Hindlimb muscle (tissue), 1 donor: Measurements from ENCODE around the gene SYNM. TPM values are rescaled to one million over a fixed set of nuclear protein-coding genes. Genes with fewer than 3 reads are reported as not detected.
"Not testable (repeated sequence)": the region's sequence is repeated elsewhere in the genome, so short reads cannot be mapped to it uniquely, and the experiment has no call there.

ENCODE experiments used
- DNase-seq: peaks from one replicate; pipeline ENCODE4 v3.0.0-alpha.2; 2013
- polyA plus RNA-seq: library from polyadenylated mRNA; unstranded; fragments of 120-200 nt; gene quantifications from one replicate; pipeline ENCODE4 v1.2.1, GENCODE V29; 2013; ENCODE audit not compliant: insufficient read length

The SYNM gene
- polyA plus RNA-seq, result 79.5 TPM

DNA sequence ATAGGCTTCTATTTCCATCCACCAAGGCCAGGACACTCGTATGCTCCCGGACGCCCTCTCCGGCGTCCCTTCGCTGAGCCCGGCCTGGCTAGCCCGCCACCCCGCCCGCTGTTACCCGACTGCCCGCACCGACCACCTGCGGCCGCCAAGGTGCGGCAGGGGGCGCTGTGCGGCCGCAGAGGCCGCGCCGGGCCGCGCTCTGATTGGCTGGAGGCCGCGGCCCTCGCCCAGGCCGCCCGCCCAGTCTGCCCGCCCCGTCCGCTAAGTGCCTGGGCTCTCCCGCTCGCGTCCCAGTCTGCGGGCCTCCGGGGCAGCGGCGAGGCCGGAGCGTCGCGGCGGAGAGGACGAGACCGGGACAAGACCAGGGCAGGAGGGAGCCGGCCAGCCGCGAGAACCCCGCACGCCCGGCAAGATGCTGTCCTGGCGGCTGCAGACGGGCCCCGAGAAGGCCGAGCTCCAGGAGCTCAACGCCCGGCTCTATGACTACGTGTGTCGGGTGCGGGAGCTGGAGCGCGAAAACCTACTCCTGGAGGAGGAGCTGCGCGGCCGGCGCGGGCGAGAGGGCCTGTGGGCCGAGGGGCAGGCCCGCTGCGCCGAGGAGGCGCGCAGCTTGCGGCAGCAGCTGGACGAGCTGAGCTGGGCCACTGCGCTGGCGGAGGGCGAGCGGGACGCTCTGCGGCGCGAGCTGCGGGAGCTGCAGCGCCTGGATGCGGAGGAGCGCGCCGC, at the start of gene SYNM:
SYNM (plus strand) TSS at position 293 of the 726 bp plus-strand sequence; CDS start at position 413, 120 bp downstream.
- peak; percentile 83 for DNase-seq

DNA sequence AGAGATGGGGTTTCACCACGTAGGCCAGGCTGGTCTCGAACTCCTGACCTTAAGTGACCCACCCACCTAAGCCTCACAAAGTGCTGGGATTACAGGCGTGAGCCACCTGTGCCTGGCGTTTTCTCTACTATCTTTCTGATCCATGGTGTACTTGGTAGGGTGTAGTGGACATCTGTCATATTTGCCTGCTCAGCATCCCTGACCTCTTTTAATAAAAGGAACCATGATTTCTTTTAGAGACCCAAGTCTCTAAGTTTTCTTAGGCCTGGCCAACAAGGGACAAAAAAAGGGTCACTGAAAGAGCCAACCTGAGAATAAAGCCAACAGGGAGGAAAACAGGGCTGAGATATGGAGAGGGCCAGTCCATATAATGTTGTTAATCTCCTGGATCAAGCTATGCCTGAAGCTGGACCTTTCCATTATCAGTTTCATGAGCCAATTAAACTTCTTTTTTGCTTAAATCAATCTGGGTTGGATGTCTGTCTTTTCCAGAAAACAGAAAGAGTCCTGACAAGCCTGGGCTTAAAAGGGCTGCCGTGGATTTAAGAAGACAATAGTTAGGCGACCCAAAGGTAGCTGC, 49.2 kb upstream of the SYNM start:
- DNase-seq, result no peak

- DNase-seq, result no peak
Observed at GRCh38 chr15:99057020-99057419, 47.9 kb upstream of the SYNM start.

DNA sequence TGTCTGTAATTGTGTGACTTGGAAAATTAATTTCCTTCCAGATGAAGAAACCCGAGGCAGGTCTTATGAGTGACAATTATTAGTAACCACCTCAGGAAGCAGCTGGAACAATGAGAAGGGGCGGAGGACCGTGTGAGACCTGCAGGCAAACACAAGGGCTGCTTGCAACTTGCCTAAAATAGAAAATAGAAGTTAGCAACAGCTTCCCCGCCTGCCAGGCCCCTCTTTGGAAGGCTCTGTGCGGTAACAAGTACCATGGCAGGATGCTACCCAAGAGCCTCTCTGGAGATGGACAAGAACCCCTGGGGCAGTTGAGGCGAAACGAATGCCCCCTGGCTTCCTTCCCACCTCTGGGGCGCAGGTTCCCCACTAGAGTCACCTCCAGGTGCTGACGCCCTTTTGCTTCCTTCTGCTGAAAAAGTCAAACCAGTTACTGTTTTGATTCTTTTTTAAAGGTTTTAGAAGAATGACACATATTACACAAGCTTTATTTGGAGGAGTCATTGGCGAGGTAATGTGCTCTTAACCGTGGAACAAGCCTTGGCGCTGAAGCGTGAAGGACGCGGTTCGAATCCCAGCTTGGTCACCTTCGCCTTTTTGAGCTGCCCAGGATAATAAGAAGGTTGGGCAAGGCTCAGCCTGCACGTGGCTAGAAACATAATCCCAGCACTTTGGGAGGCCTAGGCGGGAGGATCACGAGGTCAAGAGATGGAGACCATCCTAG, 47.0 kb upstream of the SYNM start:
- no peak for DNase-seq

GRCh38 chr15:99058421-99058870, 46.4 kb upstream of the SYNM start:
- DNase-seq, result peak; percentile 25

DNA sequence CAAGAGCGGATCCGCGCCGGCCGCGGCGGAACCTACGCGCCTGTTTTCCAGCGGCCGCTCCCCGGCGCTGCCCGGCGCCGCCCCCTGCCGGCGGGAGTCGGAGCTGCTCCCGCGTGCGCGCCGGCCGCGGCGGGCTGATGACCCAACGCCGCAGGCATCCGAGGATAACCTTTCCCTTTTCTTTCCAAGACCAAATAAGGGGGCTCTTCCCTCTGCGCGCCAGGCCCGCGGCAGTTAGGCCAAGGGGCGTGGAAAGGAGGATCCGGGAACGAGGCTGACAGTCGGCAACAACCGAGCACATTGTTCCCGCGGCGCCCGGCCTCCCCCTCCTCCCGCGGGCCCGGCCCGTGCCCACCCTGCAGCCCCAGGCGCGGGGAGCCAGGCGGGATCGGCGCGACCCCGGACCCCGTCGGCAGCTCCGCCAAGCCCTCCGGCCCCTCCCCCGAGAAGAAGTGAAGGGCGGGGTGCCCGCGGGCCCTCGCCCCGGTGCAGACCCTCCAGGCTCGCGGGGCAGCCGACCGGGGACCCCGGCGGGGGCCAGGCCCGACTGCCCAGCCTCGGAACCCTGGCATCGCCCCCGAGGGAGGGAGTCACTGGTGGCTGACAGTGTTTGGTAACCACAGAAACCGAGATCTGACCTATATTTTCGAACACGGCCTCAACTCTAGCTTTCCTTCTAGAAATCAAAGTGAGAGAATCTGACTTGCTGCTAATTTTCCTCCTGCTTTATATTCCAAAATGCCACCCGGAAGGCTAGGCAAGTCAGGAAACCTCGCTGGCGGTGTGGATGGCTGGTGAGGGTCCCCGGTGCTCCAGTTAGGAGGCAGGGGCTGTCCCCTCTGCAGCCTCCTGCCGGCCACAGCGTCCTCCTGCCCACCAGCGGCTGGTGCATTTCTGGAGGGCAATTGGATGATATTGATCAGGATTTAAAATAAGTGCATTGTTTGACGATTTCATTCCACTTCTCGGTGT, 45.6 kb upstream of the SYNM start:
- peak; percentile 89 for DNase-seq

DNA sequence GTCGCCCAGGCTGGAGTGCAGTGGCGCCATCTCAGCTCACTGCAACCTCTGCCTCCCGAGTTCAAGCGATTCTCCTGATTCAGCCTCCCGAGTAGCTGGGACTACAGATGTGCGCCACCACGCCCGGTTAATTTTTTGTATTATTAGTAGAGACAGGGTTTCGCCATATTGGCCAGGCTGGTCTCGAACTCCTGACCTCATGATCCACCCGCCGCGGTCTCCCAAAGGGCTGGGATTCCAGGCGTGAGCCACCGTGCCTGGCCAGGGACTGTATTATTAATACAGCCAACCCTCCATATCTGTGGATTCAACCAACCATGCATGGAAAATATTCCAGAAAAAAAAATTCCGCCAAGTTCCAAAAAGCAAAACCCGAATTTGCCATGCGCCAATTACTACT, 44.7 kb upstream of the SYNM start:
- DNase-seq, result not testable (repeated sequence)

- no peak for DNase-seq
Observed at GRCh38 chr15:99062226-99062625, 42.7 kb upstream of the SYNM start.

- DNase-seq, result no peak
Observed at GRCh38 chr15:99068186-99068585, 36.7 kb upstream of the SYNM start.

DNA sequence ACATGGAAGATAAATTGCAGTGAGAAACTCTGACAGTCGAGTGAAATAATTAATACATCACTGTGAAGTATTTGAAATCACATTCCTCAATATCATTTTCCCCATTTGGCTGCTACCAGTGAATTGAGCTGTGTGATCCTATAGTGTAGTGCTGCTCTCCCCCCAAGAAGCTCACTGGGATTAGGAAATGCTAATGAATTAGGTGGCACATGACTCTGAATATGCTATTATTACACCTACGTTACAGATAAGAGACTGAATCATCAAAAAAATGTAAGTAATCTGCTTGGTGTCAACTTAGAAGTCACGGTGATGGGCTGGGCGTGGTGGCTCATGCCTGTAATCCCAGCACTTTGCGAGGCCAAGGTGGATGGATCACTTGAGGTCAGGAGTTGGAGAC, 34.7 kb upstream of the SYNM start:
- no peak for DNase-seq

DNA sequence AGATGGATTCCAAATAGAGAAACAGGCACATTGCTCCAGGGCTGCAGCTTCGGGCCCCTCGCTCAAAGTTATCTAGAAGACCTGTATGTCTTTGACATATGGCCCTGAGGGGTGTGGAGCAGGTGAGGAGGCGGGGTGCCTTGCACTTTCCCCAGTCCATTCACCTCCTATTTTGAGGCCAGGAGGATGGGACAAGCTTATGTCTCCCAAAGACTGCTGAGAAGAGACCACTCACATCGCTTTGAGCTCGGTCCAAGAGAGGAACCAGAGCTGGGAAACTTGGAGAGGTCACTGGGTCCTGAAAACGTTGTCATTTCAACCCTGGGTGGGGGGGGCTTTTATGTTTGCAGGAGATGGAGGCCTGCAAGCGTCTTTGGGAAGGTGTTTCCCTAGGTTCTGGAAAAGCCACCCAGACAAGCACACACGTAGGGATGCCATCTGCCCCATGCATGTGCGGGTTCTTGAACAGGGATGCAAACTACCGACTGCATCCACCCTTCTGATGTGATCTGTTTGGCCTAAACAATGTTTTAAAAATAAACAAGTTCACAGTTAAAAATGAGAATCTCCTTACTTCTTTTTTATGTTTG, 33.7 kb upstream of the SYNM start:
- no peak for DNase-seq

DNA sequence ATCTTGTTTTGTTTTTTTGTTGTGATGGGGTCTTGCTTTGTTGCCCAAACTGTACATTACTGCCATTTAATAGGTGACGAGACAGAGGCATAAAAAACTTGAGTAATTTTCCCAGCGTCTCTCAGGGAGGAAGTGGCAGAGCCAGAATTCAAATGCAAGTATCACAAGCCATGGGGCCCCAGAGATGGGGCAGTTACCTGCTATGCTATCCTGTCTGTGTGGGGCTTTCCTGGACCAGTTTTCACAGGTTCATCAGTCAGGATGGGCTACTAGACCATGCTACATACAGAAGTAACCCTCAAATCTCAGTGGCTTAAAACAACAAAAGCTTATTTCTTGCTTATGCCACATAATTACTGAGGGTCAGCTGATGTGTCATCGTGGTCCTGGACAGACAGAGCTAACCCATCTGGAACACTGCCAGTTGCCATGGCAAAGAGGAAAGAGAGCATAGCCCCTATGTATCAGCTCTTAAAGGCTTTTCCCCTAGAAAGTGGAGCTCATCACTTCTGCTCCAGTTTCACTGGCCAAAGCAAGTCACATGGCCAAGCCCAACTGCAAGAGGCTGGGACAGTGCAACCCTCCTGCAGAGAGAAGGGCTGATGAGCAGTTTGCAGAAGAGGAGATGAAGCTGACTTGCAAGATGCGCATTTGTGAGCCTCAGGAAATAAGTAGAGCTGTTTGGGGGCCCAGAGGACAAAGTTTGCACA, 31.7 kb upstream of the SYNM start:
- no peak for DNase-seq

DNA sequence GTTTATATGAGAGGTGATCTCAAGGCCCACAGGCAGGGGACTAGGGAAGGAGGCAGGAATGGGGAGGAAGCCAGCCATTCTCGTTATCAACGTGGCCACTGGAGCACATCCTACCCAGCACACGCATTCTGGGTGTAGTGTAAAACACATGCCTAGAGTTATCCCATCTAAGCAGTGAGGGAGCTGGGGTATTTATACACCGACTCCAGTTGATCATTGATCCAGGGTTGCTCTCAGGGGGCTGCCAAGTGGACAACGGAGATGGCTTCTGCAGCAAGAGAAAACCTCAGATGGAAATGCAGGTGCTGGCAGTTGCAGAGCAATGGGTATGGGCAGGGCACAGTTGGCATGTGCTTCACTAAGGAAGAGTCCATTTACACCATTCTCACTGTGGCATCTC, 30.4 kb upstream of the SYNM start:
- no peak for DNase-seq

DNA sequence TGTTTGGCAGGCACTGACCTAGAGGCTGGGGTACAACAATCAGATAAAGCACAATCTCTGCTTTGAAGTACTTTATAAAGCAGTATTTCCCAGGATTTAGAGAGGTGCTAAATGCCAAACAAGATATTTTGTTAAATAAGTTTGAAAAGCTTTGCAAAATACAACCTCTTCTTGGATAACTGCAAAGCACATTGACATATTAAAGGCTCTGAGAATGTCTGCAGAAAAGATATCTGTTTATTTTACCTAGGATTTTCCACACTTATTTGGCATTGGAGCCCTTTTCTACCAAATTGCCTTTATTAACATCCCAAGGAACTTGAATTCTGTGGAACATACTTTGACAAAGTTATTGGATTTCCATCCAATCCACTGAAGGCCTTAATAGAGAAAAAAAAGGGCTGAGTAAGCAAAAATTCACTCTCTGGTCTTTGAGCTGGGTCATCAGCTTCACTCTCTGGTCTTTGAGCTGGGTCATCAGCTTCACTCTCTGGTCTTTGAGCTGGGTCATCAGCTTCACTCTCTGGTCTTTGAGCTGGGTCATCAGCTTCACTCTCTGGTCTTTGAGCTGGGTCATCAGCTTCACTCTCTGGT, 29.7 kb upstream of the SYNM start:
- not testable (repeated sequence) for DNase-seq

- no peak for DNase-seq
Observed at GRCh38 chr15:99076109-99076508, 28.8 kb upstream of the SYNM start.

- DNase-seq, result peak; percentile 73
Observed at GRCh38 chr15:99076555-99077308, 28.1 kb upstream of the SYNM start.

GRCh38 chr15:99082798-99083197, 22.1 kb upstream of the SYNM start:
- DNase-seq, result no peak

GRCh38 chr15:99084965-99085364, 19.9 kb upstream of the SYNM start:
- DNase-seq, result no peak

DNA sequence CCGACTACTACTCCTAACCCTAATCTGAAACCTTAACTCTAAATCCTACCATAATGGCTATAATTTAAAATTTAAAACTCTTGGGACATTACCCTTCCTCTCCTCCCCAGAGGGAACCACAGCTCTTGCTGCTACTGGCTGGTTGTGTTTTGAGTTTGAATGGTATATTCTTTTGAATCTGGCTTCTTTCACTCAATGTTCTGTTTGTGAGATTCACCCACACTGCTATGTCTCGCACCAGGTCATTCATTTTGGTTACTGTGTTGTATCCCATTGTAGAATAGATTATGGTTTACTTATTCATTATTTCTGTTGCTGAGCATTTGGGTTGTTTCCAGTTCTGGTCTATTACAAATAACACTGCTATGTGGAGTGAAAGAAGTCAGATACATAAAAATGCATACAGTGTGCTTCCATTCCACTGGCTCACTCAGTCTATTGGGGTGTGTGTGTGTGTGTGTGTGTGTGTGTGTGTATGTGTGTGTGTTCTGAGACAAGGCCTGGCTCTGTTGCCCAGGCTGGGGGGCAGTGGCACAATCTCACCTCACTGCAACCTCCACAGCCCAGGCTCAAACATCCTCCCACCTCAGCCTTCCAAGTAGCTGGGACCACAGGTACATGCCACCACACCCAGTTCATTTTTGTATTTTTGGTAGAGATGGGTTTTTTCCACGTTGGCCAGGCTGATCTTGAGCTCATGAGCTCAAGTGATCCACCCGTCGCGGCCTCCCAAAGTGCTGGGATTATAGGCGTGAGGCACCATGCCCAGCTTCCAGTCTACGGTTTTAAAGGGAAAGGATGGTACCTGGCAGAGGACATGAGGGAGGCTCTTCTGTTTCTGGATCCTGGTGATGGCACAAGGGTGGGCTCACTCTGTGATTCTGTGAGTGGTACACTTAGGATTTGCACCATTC, 19.2 kb upstream of the SYNM start:
- DNase-seq, result no peak
